DND-41 (cell line): ENCODE results near the gene CDK11B.

Experiments
- ATAC-seq: fragments of 200-7000 bp; cut with Tn5 transposase; 3 replicates; pipeline ENCODE4 v1.9.1; 2021; ENCODE audit warnings: low read depth; ENCODE audit not compliant: insufficient read depth
- DNase-seq: peaks from one replicate; pipeline ENCODE4 v3.0.0-alpha.2; 2020
- H2AFZ ChIP-seq: 2 replicates; pipeline ENCODE4 v1.6.0; 2012; ENCODE audit warnings: low read depth, low read length
- H3K27ac ChIP-seq: 2 replicates; pipeline ENCODE4 v1.5.1; 2012; ENCODE audit warnings: low read length, inconsistent platforms
- H3K27me3 ChIP-seq: fragments of 200-600 bp; sonication (generic); 2 replicates; pipeline ENCODE4 v1.6.0; 2012; ENCODE audit warnings: low read length, mild to moderate bottlenecking, inconsistent platforms; ENCODE audit not compliant: insufficient read depth, poor library complexity
- H3K36me3 ChIP-seq: 2 replicates; pipeline ENCODE4 v1.5.1; 2012; ENCODE audit warnings: low read length, inconsistent platforms; ENCODE audit not compliant: insufficient read depth
- H3K4me1 ChIP-seq: 2 replicates; pipeline ENCODE4 v1.5.1; 2012; ENCODE audit warnings: mild to moderate bottlenecking, low read length; ENCODE audit not compliant: insufficient read depth
- H3K4me2 ChIP-seq: 2 replicates; pipeline ENCODE4 v1.6.0; 2012; ENCODE audit warnings: mild to moderate bottlenecking, moderate library complexity, low read length, inconsistent platforms; ENCODE audit not compliant: insufficient read depth
- H3K4me3 ChIP-seq, 2 experiments: fragments of 200-600 bp in 1 of 2; shearing (Covaris generic) in 1 of 2; 2 replicates each; pipeline ENCODE4 v1.5.1; 2012 to 2016; ENCODE audit warnings: inconsistent platforms in 2 of 2, low read length in 2 of 2, mild to moderate bottlenecking in 2 of 2, low read depth in 1 of 2, moderate library complexity in 1 of 2
- H3K79me2 ChIP-seq: 2 replicates; pipeline ENCODE4 v1.6.0; 2012; ENCODE audit warnings: low read length, inconsistent platforms; ENCODE audit not compliant: insufficient read depth
- H3K9ac ChIP-seq: 2 replicates; pipeline ENCODE4 v1.6.0; 2012; ENCODE audit warnings: low read depth, mild to moderate bottlenecking, inconsistent platforms, low read length, moderate library complexity
- H3K9me3 ChIP-seq: 2 replicates; pipeline ENCODE4 v1.5.1; 2012; ENCODE audit warnings: low read length, moderate library complexity, mild to moderate bottlenecking, inconsistent platforms; ENCODE audit not compliant: insufficient read depth, severe bottlenecking
- H4K20me1 ChIP-seq: 2 replicates; pipeline ENCODE4 v1.6.0; 2012; ENCODE audit warnings: low read length; ENCODE audit not compliant: insufficient read depth
- CTCF ChIP-seq: IDR thresholded peaks from 2 replicates; pipeline ENCODE4 v1.5.1; 2012; ENCODE audit warnings: borderline replicate concordance, low read length, moderate library complexity, mild to moderate bottlenecking; ENCODE audit not compliant: poor library complexity, severe bottlenecking; ENCODE audit errors: extremely low read depth
- EZH2 ChIP-seq: IDR thresholded peaks from 3 replicates; pipeline ENCODE4 v1.6.1; 2012; ENCODE audit warnings: borderline replicate concordance, low read depth, mild to moderate bottlenecking, moderate library complexity, low read length, inconsistent platforms; ENCODE audit not compliant: severe bottlenecking

Gene CDK11B

GRCh38 chr1:1605034-1605591, 53.7 kb downstream of the CDK11B start:
- Histone ChIP-seq H3K4me1 (no peaks in the 10 kb centered on the region), H3K27me3 (no peaks in the 10 kb centered on the region), H3K4me2 (no peak overlapping the region), H3K79me2 (no peaks in the 10 kb centered on the region), H3K9me3 (no peaks in the 10 kb centered on the region), H4K20me1 (no peaks in the 10 kb centered on the region), H3K27ac (no peak overlapping the region), H3K36me3 (no peaks in the 10 kb centered on the region), H3K9ac (no peak overlapping the region), H3K4me3 (no peak overlapping the region), H2AFZ (no peak overlapping the region)
- 0 out of 3 replicates have a peak, but pooled peaks have one; percentile 19 for ATAC-seq
- TF ChIP-seq EZH2 = no peak
- TF ChIP-seq CTCF = no peak
- DNase-seq = no peak

GRCh38 chr1:1604374-1605033, 54.3 kb downstream of the CDK11B start:
- Histone ChIP-seq H3K27me3 (no peaks in the 10 kb centered on the region), H2AFZ (no peak overlapping the region), H3K4me2 (no peak overlapping the region), H3K9me3 (no peaks in the 10 kb centered on the region), H3K4me1 (no peaks in the 10 kb centered on the region), H3K79me2 (no peaks in the 10 kb centered on the region), H4K20me1 (no peaks in the 10 kb centered on the region), H3K9ac (no peak overlapping the region), H3K27ac (no peak overlapping the region), H3K36me3 (no peaks in the 10 kb centered on the region), H3K4me3 (no peak overlapping the region)
- ATAC-seq = no peak
- TF ChIP-seq EZH2 (no peak), CTCF (no peak)
- DNase-seq = no peak

GRCh38 chr1:1603671-1604373, 55.0 kb downstream of the CDK11B start:
- no peaks in the 10 kb centered on the region for H3K36me3 ChIP-seq
- H3K9me3 ChIP-seq = no peaks in the 10 kb centered on the region
- H3K79me2 ChIP-seq = no peaks in the 10 kb centered on the region
- no peak overlapping the region for H3K4me3 ChIP-seq
- no peak overlapping the region for H3K27ac ChIP-seq
- DNase-seq (no peak), ATAC-seq (no peak)
- no peak overlapping the region for H3K9ac ChIP-seq
- H2AFZ ChIP-seq = no peak overlapping the region
- no peaks in the 10 kb centered on the region for H4K20me1 ChIP-seq
- H3K27me3 ChIP-seq = no peaks in the 10 kb centered on the region
- TF ChIP-seq CTCF (no peak), EZH2 (no peak)
- H3K4me2 ChIP-seq = no peak overlapping the region
- H3K4me1 ChIP-seq = no peaks in the 10 kb centered on the region
